GM12872 (cell line): ENCODE measurements around the gene BRD3.

Source experiments
- CTCF ChIP-seq: IDR thresholded peaks from 3 replicates; pipeline ENCODE4 v1.5.1; 2011; ENCODE audit warnings: low read depth, mild to moderate bottlenecking, low read length, moderate library complexity; ENCODE audit not compliant: insufficient read depth

Gene BRD3

GRCh38 chr9:134067904-134068743 is at the start of gene BRD3:
TSS of gene BRD3 (minus strand) at chr9:134068026. CDS start at chr9:134053477, 14,549 bp downstream.
- TF ChIP-seq CTCF: no peak

- no peak for TF ChIP-seq CTCF
These were observed 44.7 kb upstream of the BRD3 start for GRCh38 chr9:134112561-134112960.

GRCh38 chr9:134111064-134111463 is 43.2 kb upstream of the BRD3 start:
- TF ChIP-seq CTCF: no peak

GRCh38 chr9:134103391-134103998 is 35.7 kb upstream of the BRD3 start:
- TF ChIP-seq CTCF: no peak

GRCh38 chr9:134101623-134102149 is 33.9 kb upstream of the BRD3 start:
- TF ChIP-seq CTCF: no peak

GRCh38 chr9:134100040-134100439 is 32.2 kb upstream of the BRD3 start:
- no peak for TF ChIP-seq CTCF

GRCh38 chr9:134099123-134099761 is 31.4 kb upstream of the BRD3 start:
- peak; percentile 92 for TF ChIP-seq CTCF
